Measurements from ENCODE around the gene TMEM255B.

Gene TMEM255B

GRCh38 chr13:113852536-113853517, 93.8 kb downstream of the TMEM255B start:
- H3K4me3 ChIP-seq (ENCODE audit: low read depth, low read length): no peak overlapping the region

GRCh38 chr13:113853518-113854237, 94.7 kb downstream of the TMEM255B start:
- H3K4me3 ChIP-seq (ENCODE audit: low read depth, low read length): no peak overlapping the region
- no peak for DNase-seq (ENCODE audit: low read depth)
- no peak for TF ChIP-seq CTCF (IDR thresholded peaks at IDR 0.05; ENCODE audit: control insufficient read depth, extremely low read depth, insufficient read depth)

More at GRCh38 chr13:113852536-113853517, 93.8 kb downstream of the TMEM255B start:
- no peak for DNase-seq (ENCODE audit: low read depth)
- TF ChIP-seq CTCF (IDR thresholded peaks at IDR 0.05; ENCODE audit: control insufficient read depth, extremely low read depth, insufficient read depth): no peak

GRCh38 chr13:113854238-113855011, 95.4 kb downstream of the TMEM255B start:
- DNase-seq (ENCODE audit: low read depth): no peak
- TF ChIP-seq CTCF (IDR thresholded peaks at IDR 0.05; ENCODE audit: control insufficient read depth, extremely low read depth, insufficient read depth): no peak
- H3K4me3 ChIP-seq (ENCODE audit: low read depth, low read length): no peak overlapping the region

- DNase-seq (ENCODE audit: low read depth): no peak
- H3K4me3 ChIP-seq (ENCODE audit: low read depth, low read length): no peak overlapping the region
- TF ChIP-seq CTCF (IDR thresholded peaks at IDR 0.05; ENCODE audit: control insufficient read depth, extremely low read depth, insufficient read depth): no peak
Measured at GRCh38 chr13:113855012-113855921, 96.2 kb downstream of the TMEM255B start.

GRCh38 chr13:113855931-113856715, 97.1 kb downstream of the TMEM255B start:
- TF ChIP-seq CTCF (IDR thresholded peaks at IDR 0.05; ENCODE audit: control insufficient read depth, extremely low read depth, insufficient read depth): no peak
- no peak overlapping the region for H3K4me3 ChIP-seq (ENCODE audit: low read depth, low read length)
- DNase-seq (ENCODE audit: low read depth): no peak

Measured in LNCaP clone FGC (cell line).